Measurements from ENCODE around the gene THADA.

- TF ChIP-seq EZH2 (IDR thresholded peaks at IDR 0.05; ENCODE audit: borderline replicate concordance) (no peak), EZH2phosphoT487 (IDR thresholded peaks at IDR 0.05; ENCODE audit: low read depth, severe bottlenecking, unreplicated experiment) (no peak)
- TF ChIP-seq, protein P1, sequence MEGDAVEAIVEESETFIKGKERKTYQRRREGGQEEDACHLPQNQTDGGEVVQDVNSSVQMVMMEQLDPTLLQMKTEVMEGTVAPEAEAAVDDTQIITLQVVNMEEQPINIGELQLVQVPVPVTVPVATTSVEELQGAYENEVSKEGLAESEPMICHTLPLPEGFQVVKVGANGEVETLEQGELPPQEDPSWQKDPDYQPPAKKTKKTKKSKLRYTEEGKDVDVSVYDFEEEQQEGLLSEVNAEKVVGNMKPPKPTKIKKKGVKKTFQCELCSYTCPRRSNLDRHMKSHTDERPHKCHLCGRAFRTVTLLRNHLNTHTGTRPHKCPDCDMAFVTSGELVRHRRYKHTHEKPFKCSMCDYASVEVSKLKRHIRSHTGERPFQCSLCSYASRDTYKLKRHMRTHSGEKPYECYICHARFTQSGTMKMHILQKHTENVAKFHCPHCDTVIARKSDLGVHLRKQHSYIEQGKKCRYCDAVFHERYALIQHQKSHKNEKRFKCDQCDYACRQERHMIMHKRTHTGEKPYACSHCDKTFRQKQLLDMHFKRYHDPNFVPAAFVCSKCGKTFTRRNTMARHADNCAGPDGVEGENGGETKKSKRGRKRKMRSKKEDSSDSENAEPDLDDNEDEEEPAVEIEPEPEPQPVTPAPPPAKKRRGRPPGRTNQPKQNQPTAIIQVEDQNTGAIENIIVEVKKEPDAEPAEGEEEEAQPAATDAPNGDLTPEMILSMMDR (IDR thresholded peaks at IDR 0.05; ENCODE audit: poor library complexity) = no peak
These were observed 126.7 kb downstream of the THADA start for GRCh38 chr2:43469094-43469493.

Measured in hepatocyte (in vitro differentiated cells).